ENCODE measurements around the gene HCN1. TPM values are rescaled to one million over a fixed set of nuclear protein-coding genes. Genes with fewer than 3 reads are reported as not detected.

The HCN1 gene
- polyA plus RNA-seq, 2 of the 4 experiments (the other 2 are of a cell fraction): not detected

DNA sequence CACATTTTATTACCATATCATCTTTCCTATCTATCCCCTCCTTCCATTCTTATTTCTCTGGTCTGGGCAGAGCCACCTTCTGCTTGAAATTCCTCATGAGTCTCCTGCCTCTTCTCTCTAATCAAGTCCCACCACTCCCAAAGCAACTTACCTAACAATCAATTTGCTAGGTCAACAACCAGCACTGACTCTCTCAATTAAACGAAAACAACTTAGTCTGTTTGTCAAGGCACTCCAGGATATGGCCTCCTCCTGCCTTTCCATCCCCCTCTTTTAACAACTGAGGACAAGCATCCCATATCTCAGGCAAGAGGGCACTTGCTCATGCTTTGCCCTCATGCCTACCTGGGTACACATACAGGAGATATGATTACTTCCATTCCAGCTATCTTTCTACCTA, 47.4 kb downstream of the HCN1 start:
- POLR2A ChIA-PET: no interaction called here
- ATAC-seq: no peak

GRCh38 chr5:45643056-45643455, 53.1 kb downstream of the HCN1 start:
- no peaks in the 10 kb centered on the region for H3K9me3 ChIP-seq
- H3K4me1 ChIP-seq: no peaks in the 10 kb centered on the region
- DNase-seq (ENCODE audit: low read depth in 1 of 2, low spot score in 1 of 2): no peak
- no peak overlapping the region for H3K27ac ChIP-seq
- POLR2A ChIA-PET: no interaction called here
- ATAC-seq: no peak
- CTCF ChIA-PET: no interaction called here
- H3K4me2 ChIP-seq: no peak overlapping the region
- no peak overlapping the region for H3K4me3 ChIP-seq
- TF ChIP-seq, protein P1, sequence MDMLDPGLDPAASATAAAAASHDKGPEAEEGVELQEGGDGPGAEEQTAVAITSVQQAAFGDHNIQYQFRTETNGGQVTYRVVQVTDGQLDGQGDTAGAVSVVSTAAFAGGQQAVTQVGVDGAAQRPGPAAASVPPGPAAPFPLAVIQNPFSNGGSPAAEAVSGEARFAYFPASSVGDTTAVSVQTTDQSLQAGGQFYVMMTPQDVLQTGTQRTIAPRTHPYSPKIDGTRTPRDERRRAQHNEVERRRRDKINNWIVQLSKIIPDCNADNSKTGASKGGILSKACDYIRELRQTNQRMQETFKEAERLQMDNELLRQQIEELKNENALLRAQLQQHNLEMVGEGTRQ (IDR thresholded peaks at IDR 0.05): no peak
- TF ChIP-seq JUN (IDR thresholded peaks at IDR 0.05): no peak
- TF ChIP-seq MYC (IDR thresholded peaks at IDR 0.05; ENCODE audit: borderline replicate concordance, low read length): no peak
- no peak for TF ChIP-seq HES2 (IDR thresholded peaks at IDR 0.05)
- no peak for TF ChIP-seq PHF8 (IDR thresholded peaks at IDR 0.05; ENCODE audit: borderline replicate concordance, low read depth)
- TF ChIP-seq, protein P2, sequence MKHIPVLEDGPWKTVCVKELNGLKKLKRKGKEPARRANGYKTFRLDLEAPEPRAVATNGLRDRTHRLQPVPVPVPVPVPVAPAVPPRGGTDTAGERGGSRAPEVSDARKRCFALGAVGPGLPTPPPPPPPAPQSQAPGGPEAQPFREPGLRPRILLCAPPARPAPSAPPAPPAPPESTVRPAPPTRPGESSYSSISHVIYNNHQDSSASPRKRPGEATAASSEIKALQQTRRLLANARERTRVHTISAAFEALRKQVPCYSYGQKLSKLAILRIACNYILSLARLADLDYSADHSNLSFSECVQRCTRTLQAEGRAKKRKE (CRISPR knock-in tag; IDR thresholded peaks at IDR 0.05; ENCODE audit: low read depth): no peak
- TF ChIP-seq NPAS2 (CRISPR knock-in tag; IDR thresholded peaks at IDR 0.05; ENCODE audit: borderline replicate concordance): no peak
- no peak for TF ChIP-seq CHD2 (IDR thresholded peaks at IDR 0.05; ENCODE audit: low read length, partially characterized antibody)
- no peak for TF ChIP-seq ZSCAN20 (CRISPR knock-in tag; IDR thresholded peaks at IDR 0.05)
- TF ChIP-seq BHLHE40 (IDR thresholded peaks at IDR 0.05; ENCODE audit: low read depth, low read length): no peak
- TF ChIP-seq HOXB5 (CRISPR knock-in tag; IDR thresholded peaks at IDR 0.05): no peak
- no peak for TF ChIP-seq HDAC2 (IDR thresholded peaks at IDR 0.05)
- TF ChIP-seq FOSL2 (IDR thresholded peaks at IDR 0.05): no peak
- TF ChIP-seq FOSL2 (CRISPR knock-in tag; IDR thresholded peaks at IDR 0.05): no peak
- TF ChIP-seq, protein P3, sequence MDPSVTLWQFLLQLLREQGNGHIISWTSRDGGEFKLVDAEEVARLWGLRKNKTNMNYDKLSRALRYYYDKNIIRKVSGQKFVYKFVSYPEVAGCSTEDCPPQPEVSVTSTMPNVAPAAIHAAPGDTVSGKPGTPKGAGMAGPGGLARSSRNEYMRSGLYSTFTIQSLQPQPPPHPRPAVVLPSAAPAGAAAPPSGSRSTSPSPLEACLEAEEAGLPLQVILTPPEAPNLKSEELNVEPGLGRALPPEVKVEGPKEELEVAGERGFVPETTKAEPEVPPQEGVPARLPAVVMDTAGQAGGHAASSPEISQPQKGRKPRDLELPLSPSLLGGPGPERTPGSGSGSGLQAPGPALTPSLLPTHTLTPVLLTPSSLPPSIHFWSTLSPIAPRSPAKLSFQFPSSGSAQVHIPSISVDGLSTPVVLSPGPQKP (IDR thresholded peaks at IDR 0.05; ENCODE audit: low read depth, low read length): no peak
- TF ChIP-seq HEYL (CRISPR knock-in tag; IDR thresholded peaks at IDR 0.05): no peak
- no peak for FAIRE-seq

More for the DNA sequence above, 47.4 kb downstream of the HCN1 start:
- DNase-seq (ENCODE audit: low read depth in 1 of 2, low spot score in 1 of 2) (no peak), FAIRE-seq (no peak)
- no peaks in the 10 kb centered on the region for H3K9me3 ChIP-seq
- H3K4me2 ChIP-seq: no peak overlapping the region
- WGBS (ENCODE audit: missing lambda C conversion rate): 0% methylated on average over 1 of the region's 1 CpG
- no peak overlapping the region for H3K4me3 ChIP-seq
- no peak overlapping the region for H3K27ac ChIP-seq
- no peak for TF ChIP-seq JUN (IDR thresholded peaks at IDR 0.05)
- TF ChIP-seq, protein P4, sequence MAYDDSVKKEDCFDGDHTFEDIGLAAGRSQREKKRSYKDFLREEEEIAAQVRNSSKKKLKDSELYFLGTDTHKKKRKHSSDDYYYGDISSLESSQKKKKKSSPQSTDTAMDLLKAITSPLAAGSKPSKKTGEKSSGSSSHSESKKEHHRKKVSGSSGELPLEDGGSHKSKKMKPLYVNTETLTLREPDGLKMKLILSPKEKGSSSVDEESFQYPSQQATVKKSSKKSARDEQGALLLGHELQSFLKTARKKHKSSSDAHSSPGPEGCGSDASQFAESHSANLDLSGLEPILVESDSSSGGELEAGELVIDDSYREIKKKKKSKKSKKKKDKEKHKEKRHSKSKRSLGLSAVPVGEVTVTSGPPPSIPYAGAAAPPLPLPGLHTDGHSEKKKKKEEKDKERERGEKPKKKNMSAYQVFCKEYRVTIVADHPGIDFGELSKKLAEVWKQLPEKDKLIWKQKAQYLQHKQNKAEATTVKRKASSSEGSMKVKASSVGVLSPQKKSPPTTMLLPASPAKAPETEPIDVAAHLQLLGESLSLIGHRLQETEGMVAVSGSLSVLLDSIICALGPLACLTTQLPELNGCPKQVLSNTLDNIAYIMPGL (CRISPR knock-in tag; IDR thresholded peaks at IDR 0.05; ENCODE audit: borderline replicate concordance): no peak
- TF ChIP-seq ZC3H11A (IDR thresholded peaks at IDR 0.05): no peak
- TF ChIP-seq EP300 (IDR thresholded peaks at IDR 0.05): no peak
- TF ChIP-seq, protein P5, sequence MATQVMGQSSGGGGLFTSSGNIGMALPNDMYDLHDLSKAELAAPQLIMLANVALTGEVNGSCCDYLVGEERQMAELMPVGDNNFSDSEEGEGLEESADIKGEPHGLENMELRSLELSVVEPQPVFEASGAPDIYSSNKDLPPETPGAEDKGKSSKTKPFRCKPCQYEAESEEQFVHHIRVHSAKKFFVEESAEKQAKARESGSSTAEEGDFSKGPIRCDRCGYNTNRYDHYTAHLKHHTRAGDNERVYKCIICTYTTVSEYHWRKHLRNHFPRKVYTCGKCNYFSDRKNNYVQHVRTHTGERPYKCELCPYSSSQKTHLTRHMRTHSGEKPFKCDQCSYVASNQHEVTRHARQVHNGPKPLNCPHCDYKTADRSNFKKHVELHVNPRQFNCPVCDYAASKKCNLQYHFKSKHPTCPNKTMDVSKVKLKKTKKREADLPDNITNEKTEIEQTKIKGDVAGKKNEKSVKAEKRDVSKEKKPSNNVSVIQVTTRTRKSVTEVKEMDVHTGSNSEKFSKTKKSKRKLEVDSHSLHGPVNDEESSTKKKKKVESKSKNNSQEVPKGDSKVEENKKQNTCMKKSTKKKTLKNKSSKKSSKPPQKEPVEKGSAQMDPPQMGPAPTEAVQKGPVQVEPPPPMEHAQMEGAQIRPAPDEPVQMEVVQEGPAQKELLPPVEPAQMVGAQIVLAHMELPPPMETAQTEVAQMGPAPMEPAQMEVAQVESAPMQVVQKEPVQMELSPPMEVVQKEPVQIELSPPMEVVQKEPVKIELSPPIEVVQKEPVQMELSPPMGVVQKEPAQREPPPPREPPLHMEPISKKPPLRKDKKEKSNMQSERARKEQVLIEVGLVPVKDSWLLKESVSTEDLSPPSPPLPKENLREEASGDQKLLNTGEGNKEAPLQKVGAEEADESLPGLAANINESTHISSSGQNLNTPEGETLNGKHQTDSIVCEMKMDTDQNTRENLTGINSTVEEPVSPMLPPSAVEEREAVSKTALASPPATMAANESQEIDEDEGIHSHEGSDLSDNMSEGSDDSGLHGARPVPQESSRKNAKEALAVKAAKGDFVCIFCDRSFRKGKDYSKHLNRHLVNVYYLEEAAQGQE (IDR thresholded peaks at IDR 0.05): no peak
- no peak for TF ChIP-seq TFCP2L1 (CRISPR knock-in tag; IDR thresholded peaks at IDR 0.05)
- CTCF ChIA-PET: no interaction called here
- no peaks in the 10 kb centered on the region for H3K4me1 ChIP-seq

All from A549 (cell line).